Epithelial cell of proximal tubule (primary cell): ENCODE data around the gene CTDSPL. TPM values are rescaled to one million over a fixed set of nuclear protein-coding genes. Genes with fewer than 3 reads are reported as not detected.

ENCODE experiments used
- DNase-seq: peaks from one replicate; pipeline ENCODE4 v3.0.0-alpha.2; 2011; ENCODE audit warnings: low read depth
- H3K4me3 ChIP-seq: 2 replicates; pipeline ENCODE4 v1.5.1; 2011; ENCODE audit warnings: low read depth, mild to moderate bottlenecking, low read length
- total RNA-seq: library from RNA; depleted of rRNA; stranded (reverse); fragments of >200 nt; gene quantifications from 2 replicates; pipeline ENCODE4 v1.2.3, GENCODE V29; 2015
- TF ChIP-seq, protein P1 (sequence below): conservative IDR thresholded peaks from 2 replicates; pipeline ENCODE4 v1.5.1; 2012; ENCODE audit warnings: low read depth, mild to moderate bottlenecking, low read length

Gene CTDSPL
- total RNA-seq, 1 donor from 2014 or later = 25.5 TPM

DNA sequence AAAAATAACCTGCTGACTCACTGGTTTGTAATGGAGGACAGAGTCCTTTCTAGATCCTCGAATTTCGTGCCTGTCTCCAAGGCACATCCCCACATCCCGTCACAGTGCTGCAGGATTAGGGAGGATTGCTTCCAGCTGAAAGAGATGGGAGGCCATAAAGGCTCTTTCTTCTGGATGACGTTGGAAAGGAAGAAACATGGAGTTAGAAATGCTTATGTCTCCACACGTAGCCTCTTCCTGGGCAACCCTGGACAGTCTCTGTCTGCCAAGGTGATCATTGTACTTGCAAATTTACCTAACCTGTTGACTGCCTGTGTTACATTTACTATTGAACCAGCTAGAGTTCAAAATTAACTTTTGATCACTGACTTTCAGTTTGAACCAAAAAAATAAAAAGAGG is 101.3 kb downstream of the CTDSPL start:
- DNase-seq = no peak
- no peak overlapping the region for H3K4me3 ChIP-seq
- TF ChIP-seq, protein P1, sequence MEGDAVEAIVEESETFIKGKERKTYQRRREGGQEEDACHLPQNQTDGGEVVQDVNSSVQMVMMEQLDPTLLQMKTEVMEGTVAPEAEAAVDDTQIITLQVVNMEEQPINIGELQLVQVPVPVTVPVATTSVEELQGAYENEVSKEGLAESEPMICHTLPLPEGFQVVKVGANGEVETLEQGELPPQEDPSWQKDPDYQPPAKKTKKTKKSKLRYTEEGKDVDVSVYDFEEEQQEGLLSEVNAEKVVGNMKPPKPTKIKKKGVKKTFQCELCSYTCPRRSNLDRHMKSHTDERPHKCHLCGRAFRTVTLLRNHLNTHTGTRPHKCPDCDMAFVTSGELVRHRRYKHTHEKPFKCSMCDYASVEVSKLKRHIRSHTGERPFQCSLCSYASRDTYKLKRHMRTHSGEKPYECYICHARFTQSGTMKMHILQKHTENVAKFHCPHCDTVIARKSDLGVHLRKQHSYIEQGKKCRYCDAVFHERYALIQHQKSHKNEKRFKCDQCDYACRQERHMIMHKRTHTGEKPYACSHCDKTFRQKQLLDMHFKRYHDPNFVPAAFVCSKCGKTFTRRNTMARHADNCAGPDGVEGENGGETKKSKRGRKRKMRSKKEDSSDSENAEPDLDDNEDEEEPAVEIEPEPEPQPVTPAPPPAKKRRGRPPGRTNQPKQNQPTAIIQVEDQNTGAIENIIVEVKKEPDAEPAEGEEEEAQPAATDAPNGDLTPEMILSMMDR = no peak

DNA sequence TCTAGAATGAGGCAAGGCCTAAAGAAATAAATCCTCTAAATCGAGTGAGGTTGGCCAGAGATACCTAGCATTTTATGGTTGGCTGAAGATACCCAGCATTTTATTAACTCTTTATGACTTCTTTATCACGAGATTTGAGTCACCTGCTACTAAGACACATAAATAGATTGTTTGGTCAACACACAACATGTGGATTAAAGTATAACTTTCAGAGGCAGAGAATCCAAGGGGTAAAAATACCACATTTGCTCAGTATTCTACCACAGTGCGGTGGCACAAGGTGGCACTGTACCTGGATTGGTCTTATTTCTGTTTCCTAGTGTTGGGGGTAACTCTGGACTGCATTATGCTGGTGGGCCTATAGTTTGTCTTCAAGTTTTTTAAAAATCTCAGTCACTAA is 102.0 kb downstream of the CTDSPL start:
- no peak overlapping the region for H3K4me3 ChIP-seq
- TF ChIP-seq, protein P1 = peak; percentile 34
- peak; percentile 92 for DNase-seq

DNA sequence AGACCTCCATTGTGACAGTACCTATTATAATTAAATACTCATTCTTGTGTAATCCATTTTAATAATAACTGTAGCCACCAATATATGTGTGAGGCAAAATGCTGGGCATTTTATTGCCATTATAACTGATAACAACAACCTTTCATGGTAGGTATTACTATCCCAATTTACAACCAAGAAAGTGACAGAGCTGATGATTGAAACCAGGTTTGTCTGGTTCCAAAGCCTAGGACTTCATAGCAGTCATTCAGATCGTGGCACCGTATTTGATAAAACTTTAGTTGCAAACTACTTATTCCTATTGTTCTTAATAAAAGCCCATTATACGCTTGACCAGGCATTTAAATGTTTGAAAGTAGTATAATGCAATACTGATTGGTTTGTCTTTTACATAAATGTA is 102.5 kb downstream of the CTDSPL start:
- TF ChIP-seq, protein P1 = no peak
- no peak for DNase-seq
- H3K4me3 ChIP-seq = peak overlapping the region; percentile 33

DNA sequence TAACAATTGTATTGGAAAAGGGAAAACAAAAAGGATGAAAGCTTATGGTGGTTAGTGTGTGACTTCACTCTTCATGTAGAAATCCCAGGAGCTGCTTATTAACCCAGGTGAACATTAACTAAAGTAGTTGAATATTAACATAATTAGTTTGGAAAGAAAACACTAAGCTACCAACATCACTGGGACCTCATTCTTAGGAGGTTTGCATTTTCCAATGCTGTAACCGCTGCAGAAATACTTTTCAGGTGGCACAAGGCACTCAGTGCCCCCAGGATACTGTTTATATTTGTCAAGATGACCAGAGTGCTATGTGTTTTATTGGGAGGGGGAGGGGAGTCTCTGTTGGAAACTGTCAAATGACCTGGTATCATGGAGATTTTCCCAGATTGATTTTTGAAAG is 103.0 kb downstream of the CTDSPL start:
- DNase-seq = peak; percentile 90
- H3K4me3 ChIP-seq = peak overlapping the region; percentile 33
- TF ChIP-seq, protein P1 = no peak

DNA sequence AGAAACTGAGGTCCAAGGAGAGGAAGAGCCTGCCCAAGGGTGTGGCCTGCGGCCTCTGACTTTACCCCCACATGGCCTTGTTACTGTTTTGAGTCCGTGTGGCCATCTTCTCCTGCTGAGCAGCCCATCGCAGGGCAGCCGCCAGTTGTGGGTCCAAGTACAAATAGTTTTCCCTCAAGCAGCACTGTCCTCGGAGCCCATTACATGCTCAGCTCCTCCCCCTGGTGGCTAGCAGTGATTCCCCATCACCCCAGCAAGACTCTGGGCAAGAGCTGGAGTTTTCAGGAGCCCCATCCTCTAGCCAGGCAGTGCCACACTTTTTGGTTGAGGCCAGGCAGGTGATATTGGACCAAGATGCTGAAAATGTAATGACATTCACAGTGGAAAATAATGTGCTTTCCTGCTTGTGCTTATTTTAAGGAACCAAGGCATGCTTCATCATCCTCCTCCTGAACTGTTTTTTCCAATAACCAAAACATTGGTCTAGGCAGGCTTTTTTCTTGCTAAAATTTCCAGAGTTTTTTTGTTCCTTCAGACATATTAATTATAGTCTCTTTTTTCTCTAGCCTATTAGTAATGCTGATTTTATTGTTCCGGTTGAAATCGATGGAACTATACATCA is 105.7 kb downstream of the CTDSPL start:
- DNase-seq = no peak
- no peak overlapping the region for H3K4me3 ChIP-seq
- TF ChIP-seq, protein P1 = peak; percentile 89

DNA sequence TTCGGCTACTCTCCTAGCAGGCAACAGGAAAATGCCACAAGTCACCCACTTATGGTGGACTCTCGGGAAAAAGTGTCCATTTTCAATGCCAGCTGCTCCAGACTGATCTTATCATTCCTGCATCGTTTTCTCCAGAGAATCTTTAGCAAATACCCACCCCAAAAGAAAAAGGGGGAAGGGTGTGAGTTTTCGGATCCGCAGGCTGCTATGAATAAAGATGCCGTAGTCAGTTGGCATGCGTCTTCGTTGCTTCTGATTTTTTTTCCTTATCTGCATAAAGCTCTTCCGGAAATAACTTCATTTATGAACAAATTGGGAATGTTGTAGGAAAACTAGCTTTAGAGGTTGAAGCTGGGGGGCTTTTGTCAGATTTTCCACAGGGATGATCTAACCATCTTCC is 106.5 kb downstream of the CTDSPL start:
- TF ChIP-seq, protein P1 = no peak
- DNase-seq = no peak
- H3K4me3 ChIP-seq = no peak overlapping the region
